Hepatocyte (in vitro differentiated cells): ENCODE measurements around the gene B3GNT9.

Experiments
- CTCF ChIP-seq: fragments of 200-600 bp; sonication (generic); IDR thresholded peaks from 2 replicates; pipeline ENCODE4 v1.5.1; 2016; ENCODE audit warnings: antibody characterized with exemption, mild to moderate bottlenecking; ENCODE audit not compliant: poor library complexity
- EZH2 ChIP-seq: fragments of 200-600 bp; sonication (generic); IDR thresholded peaks from 2 replicates; pipeline ENCODE4 v1.6.1; 2016; ENCODE audit warnings: antibody characterized with exemption, mild to moderate bottlenecking, borderline replicate concordance
- EZH2phosphoT487 ChIP-seq: fragments of 200-600 bp; sonication (generic); IDR thresholded peaks from one replicate; pipeline ENCODE4 v1.6.1; 2018; ENCODE audit warnings: antibody characterized with exemption, mild to moderate bottlenecking, low read depth, moderate library complexity; ENCODE audit not compliant: unreplicated experiment, severe bottlenecking

GRCh38 chr16:67141391-67141790 is 9.4 kb downstream of the B3GNT9 start:
- no peak for TF ChIP-seq CTCF
- no peak for TF ChIP-seq EZH2
- no peak for TF ChIP-seq EZH2phosphoT487
